MCF 10A (cell line): ENCODE results near the gene YPEL2. TPM values are rescaled to one million over a fixed set of nuclear protein-coding genes. Genes with fewer than 3 reads are reported as not detected.

ENCODE experiments used
- BruUV-seq: library from RNA; stranded (reverse); fragments of 400-500 nt; replicated peaks from 2 replicates; lab custom pipeline; 2021; lab: Mats Ljungman, UMichigan
- CTCF ChIA-PET: fragments of 300-600 bp; sonication (Branson Sonifier 250); formaldehyde crosslinking; extraction: SDS; loops from one replicate; lab custom pipeline; 2021; ENCODE audit warnings: antibody characterized with exemption, inconsistent platforms; lab: Yijun Ruan, JAX
- POLR2A ChIA-PET: fragments of 300-600, 350-650 bp; sonication (Branson Sonifier 250); formaldehyde crosslinking; extraction: SDS; loops from one replicate; lab custom pipeline; 2020; ENCODE audit warnings: antibody characterized with exemption, inconsistent platforms; lab: Yijun Ruan, JAX
- DNase-seq: peaks from one replicate; pipeline ENCODE4 v3.0.0-alpha.2; 2018; ENCODE audit not compliant: unreplicated experiment
- H3K27ac Mint-ChIP-seq: one replicate; pipeline ENCODE4 v1.8.0; 2022; ENCODE audit warnings: mild to moderate bottlenecking, low read depth, mixed read lengths; ENCODE audit not compliant: unreplicated experiment
- H3K27me3 Mint-ChIP-seq: one replicate; pipeline ENCODE4 v1.8.0; 2022; ENCODE audit warnings: mixed read lengths; ENCODE audit not compliant: insufficient read depth, unreplicated experiment
- H3K36me3 Mint-ChIP-seq: one replicate; pipeline ENCODE4 v1.8.0; 2022; ENCODE audit warnings: mild to moderate bottlenecking, moderate library complexity, mixed read lengths; ENCODE audit not compliant: insufficient read depth, unreplicated experiment
- H3K4me1 Mint-ChIP-seq: one replicate; pipeline ENCODE4 v1.8.0; 2022; ENCODE audit warnings: mixed read lengths; ENCODE audit not compliant: insufficient read depth, unreplicated experiment
- H3K4me3 Mint-ChIP-seq: one replicate; pipeline ENCODE4 v1.8.0; 2022; ENCODE audit warnings: mild to moderate bottlenecking, moderate library complexity, mixed read lengths; ENCODE audit not compliant: unreplicated experiment
- H3K9me3 Mint-ChIP-seq: one replicate; pipeline ENCODE4 v1.8.0; 2022; ENCODE audit warnings: mixed read lengths; ENCODE audit not compliant: unreplicated experiment
- intact Hi-C: fragments of 100-400 bp; cut with micrococcal nuclease; formaldehyde crosslinking; loops from 2 replicates; pipeline ENCODE4 v1.14.1; 2022
- total RNA-seq: library from RNA; stranded (reverse); gene quantifications from 2 replicates; pipeline ENCODE4 v1.2.3, GENCODE V29; 2022
- TF ChIP-seq, protein P1 (sequence below): fragments of 200-600 bp; IDR thresholded peaks from one replicate; pipeline ENCODE4 v1.8.0; 2022; ENCODE audit warnings: antibody characterized with exemption, mild to moderate bottlenecking; ENCODE audit not compliant: unreplicated experiment

The YPEL2 gene
- total RNA-seq, 1 experiment from 2014 or later: 2.1 TPM

GRCh38 chr17:59396134-59396826, 64.8 kb downstream of the YPEL2 start:
- POLR2A ChIA-PET: interaction anchor here (0.5 to 1.2 kb wide), 3 partner anchors 12 to 36 kb away, joined by 3 read pairs; no protein-coding TSS in a partner anchor
- CTCF ChIA-PET: no interaction called here
- intact Hi-C loops: no loop called here
- TF ChIP-seq, protein P1, sequence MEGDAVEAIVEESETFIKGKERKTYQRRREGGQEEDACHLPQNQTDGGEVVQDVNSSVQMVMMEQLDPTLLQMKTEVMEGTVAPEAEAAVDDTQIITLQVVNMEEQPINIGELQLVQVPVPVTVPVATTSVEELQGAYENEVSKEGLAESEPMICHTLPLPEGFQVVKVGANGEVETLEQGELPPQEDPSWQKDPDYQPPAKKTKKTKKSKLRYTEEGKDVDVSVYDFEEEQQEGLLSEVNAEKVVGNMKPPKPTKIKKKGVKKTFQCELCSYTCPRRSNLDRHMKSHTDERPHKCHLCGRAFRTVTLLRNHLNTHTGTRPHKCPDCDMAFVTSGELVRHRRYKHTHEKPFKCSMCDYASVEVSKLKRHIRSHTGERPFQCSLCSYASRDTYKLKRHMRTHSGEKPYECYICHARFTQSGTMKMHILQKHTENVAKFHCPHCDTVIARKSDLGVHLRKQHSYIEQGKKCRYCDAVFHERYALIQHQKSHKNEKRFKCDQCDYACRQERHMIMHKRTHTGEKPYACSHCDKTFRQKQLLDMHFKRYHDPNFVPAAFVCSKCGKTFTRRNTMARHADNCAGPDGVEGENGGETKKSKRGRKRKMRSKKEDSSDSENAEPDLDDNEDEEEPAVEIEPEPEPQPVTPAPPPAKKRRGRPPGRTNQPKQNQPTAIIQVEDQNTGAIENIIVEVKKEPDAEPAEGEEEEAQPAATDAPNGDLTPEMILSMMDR: no peak
- Mint-ChIP-seq H3K27ac (no peak overlapping the region), H3K36me3 (peaks cover 16% of the 10 kb centered on the region), H3K4me1 (no peaks in the 10 kb centered on the region), H3K27me3 (no peaks in the 10 kb centered on the region), H3K9me3 (no peaks in the 10 kb centered on the region), H3K4me3 (no peak overlapping the region)
- no TSS peak for BruUV-seq
- DNase-seq: no peak

- no peak for DNase-seq
- no TSS peak for BruUV-seq
- intact Hi-C loops: no loop called here
- Mint-ChIP-seq H3K4me3 (no peak overlapping the region), H3K36me3 (peaks cover 11% of the 10 kb centered on the region), H3K27me3 (no peaks in the 10 kb centered on the region), H3K9me3 (no peaks in the 10 kb centered on the region), H3K27ac (no peak overlapping the region), H3K4me1 (no peaks in the 10 kb centered on the region)
- TF ChIP-seq, protein P1: no peak
- ChIA-PET POLR2A (interaction anchor here (0.6 kb wide), 1 partner anchor 585 kb away, joined by 5 read pairs; no protein-coding TSS in a partner anchor), CTCF (interaction anchor here (1.0 kb wide), 1 partner anchor 12 kb away, joined by 4 read pairs; no protein-coding TSS in a partner anchor)
Measured at GRCh38 chr17:59397316-59398073, 66.0 kb downstream of the YPEL2 start.

DNA sequence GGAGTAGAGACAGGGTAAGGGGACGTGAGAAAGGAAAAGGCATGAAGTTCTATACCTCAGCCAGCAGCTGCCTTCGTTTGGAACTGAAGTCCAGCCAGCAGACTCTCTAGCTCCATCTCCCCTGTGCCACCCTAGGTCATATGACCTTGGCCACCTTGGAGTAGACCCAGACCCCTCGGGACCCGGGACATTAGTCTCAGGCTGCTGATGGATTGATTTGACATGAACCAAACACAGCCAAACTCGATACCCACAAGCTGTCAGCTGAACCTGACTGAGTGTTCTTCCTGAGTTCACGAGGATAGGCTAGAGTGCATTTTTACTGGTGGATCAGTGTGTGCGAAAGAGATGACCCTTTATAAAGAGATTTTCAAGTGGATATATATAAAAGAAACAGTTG, 68.5 kb downstream of the YPEL2 start:
- ChIA-PET POLR2A (no interaction called here), CTCF (no interaction called here)
- no peak overlapping the region for H3K4me3 Mint-ChIP-seq
- no peak overlapping the region for H3K27ac Mint-ChIP-seq
- TF ChIP-seq, protein P1: no peak
- DNase-seq: no peak
- H3K27me3 Mint-ChIP-seq: no peaks in the 10 kb centered on the region
- no peaks in the 10 kb centered on the region for H3K4me1 Mint-ChIP-seq
- H3K9me3 Mint-ChIP-seq: no peaks in the 10 kb centered on the region
- no TSS peak for BruUV-seq
- H3K36me3 Mint-ChIP-seq: peaks cover 11% of the 10 kb centered on the region
- intact Hi-C loops: no loop called here

- intact Hi-C loops: no loop called here
- Mint-ChIP-seq H3K9me3 (no peaks in the 10 kb centered on the region), H3K27ac (no peak overlapping the region), H3K4me1 (no peaks in the 10 kb centered on the region), H3K27me3 (no peaks in the 10 kb centered on the region), H3K36me3 (peaks cover 11% of the 10 kb centered on the region), H3K4me3 (no peak overlapping the region)
- ChIA-PET CTCF (interaction anchor here (0.6 to 1.1 kb wide), 2 partner anchors 35 to 246 kb away, joined by 3 read pairs; partner anchors contain the start of gene SKA2), POLR2A (no interaction called here)
- BruUV-seq: no TSS peak
- TF ChIP-seq, protein P1: no peak
- DNase-seq: no peak
Measured at GRCh38 chr17:59400858-59401257, 69.4 kb downstream of the YPEL2 start.
